Stomach (tissue), 9 donors: ENCODE measurements around the gene MAP7D3. TPM values are rescaled to one million over a fixed set of nuclear protein-coding genes. Genes with fewer than 3 reads are reported as not detected.
A peak's percentile ranks its signal among the peaks of the same experiment; 100 is the strongest.

Experiments used
- DNase-seq, 2 donors: peaks; one replicate each; pipeline versions ENCODE4 v3.0.0 to v3.0.0-alpha.2; 2013 to 2019
- H3K27ac ChIP-seq, 5 donors: fragments of 200-600 bp in 4 of 5; sonication (generic) in 4 of 5; one replicate each; pipeline ENCODE4 v1.5.1; 2013 to 2019; ENCODE audit warnings: mild to moderate bottlenecking in 1 of 5, moderate library complexity in 1 of 5
- H3K27me3 ChIP-seq, 3 donors: fragments of 200-600 bp; sonication (generic); one replicate each; pipeline ENCODE4 v1.5.1; 2017 to 2019; ENCODE audit warnings: mixed run types in 1 of 3
- H3K36me3 ChIP-seq, 4 donors: fragments of 200-600 bp; sonication (generic); 1 replicate in 3 of 4; 2 replicates in 1 of 4; pipeline ENCODE4 v1.5.1; 2016 to 2019
- H3K4me1 ChIP-seq, 4 donors: fragments of 200-600 bp; sonication (generic); one replicate each; pipeline ENCODE4 v1.5.1; 2016 to 2019
- H3K4me3 ChIP-seq, 4 donors: fragments of 200-600 bp; sonication (generic) in 3 of 4; one replicate each; pipeline ENCODE4 v1.5.1; 2016 to 2019; ENCODE audit warnings: mild to moderate bottlenecking in 1 of 4
- H3K9me3 ChIP-seq, 4 donors: fragments of 200-600 bp; sonication (generic); one replicate each; pipeline ENCODE4 v1.5.1; 2016 to 2019
- CTCF ChIP-seq, 7 experiments: fragments of 450-650 bp in 4 of 7; fragments of 200-600 bp in 3 of 7; sonication (generic) in 3 of 7; IDR thresholded peaks; one replicate each; pipeline ENCODE4 v1.5.1; 2016 to 2019; ENCODE audit warnings: antibody characterized with exemption in 7 of 7, control low read depth in 2 of 7, mild to moderate bottlenecking in 1 of 7
- EP300 ChIP-seq: sonication (generic); formaldehyde crosslinking; IDR thresholded peaks from one replicate; pipeline ENCODE4 v1.6.1; 2017; ENCODE audit warnings: antibody characterized with exemption
- POLR2A ChIP-seq, 4 donors: fragments of 450-650 bp; IDR thresholded peaks; one replicate each; pipeline ENCODE4 v1.6.1; 2016; ENCODE audit warnings: antibody characterized with exemption in 4 of 4, control low read depth in 2 of 4, mild to moderate bottlenecking in 1 of 4, moderate library complexity in 1 of 4
- POLR2AphosphoS5 ChIP-seq, 3 donors: sonication (generic); formaldehyde crosslinking; IDR thresholded peaks; one replicate each; pipeline ENCODE4 v1.6.1; 2016; ENCODE audit warnings: antibody characterized with exemption in 3 of 3
- WGBS, 5 donors: extraction: QIAGEN DNeasy Blood & Tissue Kit in 3 of 5; methylation state at CpG; one replicate each; pipeline versions ENCODE4 v1.1.5 to v1.1.7; 2013 to 2018; 5-methylcytosine and 5-hydroxymethylcytosine counted together
- intact Hi-C: fragments of 100-400 bp; cut with DNase I; formaldehyde crosslinking; loops from one replicate; pipeline ENCODE4 v1.15.1; 2023; ENCODE audit warnings: low total_unique reads
- polyA plus RNA-seq, 3 donors: library from polyadenylated mRNA; stranded (reverse); fragments of 200-250 nt; gene quantifications; one replicate each; pipeline ENCODE4 v1.2.3, GENCODE V29; 2013
- total RNA-seq, 5 donors: library from RNA; depleted of rRNA; stranded (reverse); fragments of >200 nt; gene quantifications; one replicate each; pipeline versions ENCODE4 v1.1.0 to v1.2.3, GENCODE V29; 2014 to 2016
- donor health status: healthy with polysubstance abuse.
- donor health status: Bipolar disorder and iron deficiency.
- donor health status: healthy.

The MAP7D3 gene
- total and polyA plus RNA-seq, 8 donors = 2.2 to 14.1 (median 5.6) TPM

GRCh38 chrX:136211766-136212556 lies 39.2 kb downstream of the MAP7D3 start:
- no peak for TF ChIP-seq POLR2A (IDR thresholded peaks at IDR 0.05)
- no peak for TF ChIP-seq POLR2AphosphoS5 (IDR thresholded peaks at IDR 0.05)
- TF ChIP-seq CTCF (IDR thresholded peaks at IDR 0.05) = no peak
- no peak for TF ChIP-seq EP300
- no peak for DNase-seq
- H3K27ac ChIP-seq = peak overlapping the region in 4 of 5 donors; percentile 14 to 84 (median 40)
- 61 to 85% (median 78%) methylated on average over 8 to 11 of the region's 11 CpGs for WGBS, 5 donors
- H3K36me3 ChIP-seq = peaks cover 0 to 23% (median 14%) of the 10 kb centered on the region in 4 donors
- no peak overlapping the region for H3K4me3 ChIP-seq
- no peaks in the 10 kb centered on the region for H3K27me3 ChIP-seq
- H3K4me1 ChIP-seq = peaks cover 0 to 16% (median 9%) of the 10 kb centered on the region in 4 donors
- intact Hi-C loops = no loop called here
- no peaks in the 10 kb centered on the region for H3K9me3 ChIP-seq

GRCh38 chrX:136210806-136211205 lies 40.4 kb downstream of the MAP7D3 start:
- Histone ChIP-seq H3K27ac (peak overlapping the region in 2 of 5 donors; percentile 78 to 84), H3K36me3 (peaks cover 0 to 32% (median 18%) of the 10 kb centered on the region in 4 donors), H3K4me3 (no peak overlapping the region), H3K9me3 (no peaks in the 10 kb centered on the region), H3K27me3 (no peaks in the 10 kb centered on the region), H3K4me1 (peaks cover 0 to 21% (median 11%) of the 10 kb centered on the region in 4 donors)
- no peak for TF ChIP-seq EP300
- no peak for TF ChIP-seq CTCF (IDR thresholded peaks at IDR 0.05)
- no peak for TF ChIP-seq POLR2A (IDR thresholded peaks at IDR 0.05)
- no peak for TF ChIP-seq POLR2AphosphoS5 (IDR thresholded peaks at IDR 0.05)
- WGBS, 5 donors = 63 to 83% (median 70%) methylated on average over 5 of the region's 5 CpGs
- no peak for DNase-seq
- intact Hi-C loops = no loop called here

- peaks cover 0 to 21% (median 11%) of the 10 kb centered on the region in 4 donors for H3K4me1 ChIP-seq
- intact Hi-C loops = no loop called here
- peak overlapping the region in 3 of 5 donors; percentile 70 to 84 (median 78) for H3K27ac ChIP-seq
- no peaks in the 10 kb centered on the region for H3K27me3 ChIP-seq
- TF ChIP-seq POLR2A (IDR thresholded peaks at IDR 0.05) (no peak), CTCF (IDR thresholded peaks at IDR 0.05) (no peak), EP300 (no peak)
- no peak overlapping the region for H3K4me3 ChIP-seq
- H3K36me3 ChIP-seq = peaks cover 0 to 32% (median 18%) of the 10 kb centered on the region in 4 donors
- WGBS, 5 donors = 49 to 71% (median 64%) methylated on average over 7 of the region's 7 CpGs
- H3K9me3 ChIP-seq = no peaks in the 10 kb centered on the region
- no peak for DNase-seq
Observed at GRCh38 chrX:136210243-136210642, 41.0 kb downstream of the MAP7D3 start.

GRCh38 chrX:136209751-136210150 lies 41.4 kb downstream of the MAP7D3 start:
- peak overlapping the region in 4 of 5 donors; percentile 66 to 84 (median 74) for H3K27ac ChIP-seq
- TF ChIP-seq POLR2AphosphoS5 (IDR thresholded peaks at IDR 0.05) (no peak), EP300 (no peak), CTCF (IDR thresholded peaks at IDR 0.05) (no peak), POLR2A (IDR thresholded peaks at IDR 0.05) (no peak)
- H3K9me3 ChIP-seq = no peaks in the 10 kb centered on the region
- 47 to 62% (median 60%) methylated on average over 8 to 9 of the region's 9 CpGs for WGBS, 5 donors
- H3K4me1 ChIP-seq = peaks cover 0 to 26% (median 15%) of the 10 kb centered on the region in 4 donors
- intact Hi-C loops = no loop called here
- peaks cover 0 to 32% (median 18%) of the 10 kb centered on the region in 4 donors for H3K36me3 ChIP-seq
- no peak for DNase-seq
- no peak overlapping the region for H3K4me3 ChIP-seq
- H3K27me3 ChIP-seq = no peaks in the 10 kb centered on the region
